ENCODE measurements around the gene CXCL16. TPM values are rescaled to one million over a fixed set of nuclear protein-coding genes. Genes with fewer than 3 reads are reported as not detected.
"Not testable (repeated sequence)": the region's sequence is repeated elsewhere in the genome, so short reads cannot be mapped to it uniquely, and the experiment has no call there.

Gene CXCL16
- polyA plus RNA-seq, 1 experiment = 2.4 TPM

DNA sequence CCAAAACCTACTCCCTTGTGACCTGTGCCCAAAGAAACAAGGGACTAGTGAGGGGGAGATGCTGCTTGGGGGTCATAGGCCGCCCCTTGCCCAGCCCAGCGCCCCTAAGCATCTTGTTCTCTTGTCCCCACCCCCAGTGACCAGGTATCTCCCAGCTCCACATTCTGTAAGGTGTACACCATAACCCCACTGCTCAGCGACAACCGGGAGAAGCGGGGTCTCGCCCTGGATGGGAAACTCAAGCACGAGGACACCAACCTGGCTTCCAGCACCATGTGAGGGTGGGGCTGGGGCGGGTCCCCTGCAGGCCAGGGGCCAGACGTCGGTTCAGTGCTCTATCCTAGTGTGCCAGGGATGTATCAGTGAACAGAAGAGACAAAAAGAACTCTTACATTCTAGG, 20.6 kb downstream of the CXCL16 start:
- H3K4me3 ChIP-seq (ENCODE audit: low read depth, low read length) = no peak overlapping the region
- H3K27ac ChIP-seq (ENCODE audit: low read depth, low read length) = no peak overlapping the region
- no peak for DNase-seq (ENCODE audit: low read depth, low spot score)
- ChIA-PET CTCF (interaction anchor here (0.7 to 1.5 kb wide), 2 partner anchors 9 to 56 kb away, joined by 3 to 5 read pairs; partner anchors contain the start of gene ARRB2), POLR2A (no interaction called here)
- H3K27me3 ChIP-seq (ENCODE audit: control insufficient read depth, insufficient read depth, low read length) = no peaks in the 10 kb centered on the region
- TF ChIP-seq CTCF (IDR thresholded peaks at IDR 0.05; ENCODE audit: low read depth, low read length) = no peak
- H3K9me3 ChIP-seq (ENCODE audit: control insufficient read depth, insufficient read depth, low read length) = peaks cover 5% of the 10 kb centered on the region; the same call in 1 of the 2 replicates

DNA sequence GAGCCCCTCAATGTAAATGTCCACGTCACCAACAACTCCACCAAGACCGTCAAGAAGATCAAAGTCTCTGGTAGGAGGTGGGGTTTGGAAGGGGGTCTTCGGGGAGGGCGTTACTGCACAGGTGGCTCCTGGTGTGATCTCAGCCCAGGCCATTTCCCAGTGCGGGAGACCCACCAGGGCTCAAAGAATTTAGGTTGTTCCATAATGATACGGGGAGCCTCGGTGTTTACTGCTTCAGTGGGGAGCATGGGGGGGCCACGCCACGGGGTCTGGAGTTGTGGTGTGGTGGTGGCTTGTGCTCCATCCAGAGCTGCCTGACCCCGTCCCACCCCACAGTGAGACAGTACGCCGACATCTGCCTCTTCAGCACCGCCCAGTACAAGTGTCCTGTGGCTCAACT, 21.5 kb downstream of the CXCL16 start:
- Histone ChIP-seq H3K4me3 (ENCODE audit: low read depth, low read length) (no peak overlapping the region), H3K27ac (ENCODE audit: low read depth, low read length) (no peak overlapping the region), H3K9me3 (ENCODE audit: control insufficient read depth, insufficient read depth, low read length) (peaks cover 5% of the 10 kb centered on the region; the same call in 1 of the 2 replicates), H3K27me3 (ENCODE audit: control insufficient read depth, insufficient read depth, low read length) (no peaks in the 10 kb centered on the region)
- no peak for TF ChIP-seq CTCF (IDR thresholded peaks at IDR 0.05; ENCODE audit: low read depth, low read length)
- ChIA-PET CTCF (interaction anchor here (1.5 kb wide), 1 partner anchor 8 kb away, joined by 3 read pairs; the partner anchor contains the start of gene ARRB2), POLR2A (no interaction called here)
- no peak for DNase-seq (ENCODE audit: low read depth, low spot score)

DNA sequence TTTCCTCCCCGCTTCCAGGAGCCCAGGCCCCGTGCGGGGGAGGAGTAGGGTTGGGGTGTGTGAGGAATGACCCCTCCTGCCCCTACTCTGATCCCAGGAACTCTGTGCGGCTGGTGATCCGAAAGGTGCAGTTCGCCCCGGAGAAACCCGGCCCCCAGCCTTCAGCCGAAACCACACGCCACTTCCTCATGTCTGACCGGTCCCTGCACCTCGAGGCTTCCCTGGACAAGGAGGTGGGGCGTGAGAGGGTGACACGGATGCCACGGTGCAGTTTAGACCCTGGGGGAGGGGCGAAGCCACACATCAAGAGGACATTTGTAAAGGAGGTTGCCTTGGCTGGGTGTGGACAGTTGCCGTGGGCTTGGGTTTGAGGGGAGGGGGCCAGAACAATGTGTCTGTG, 21.9 kb downstream of the CXCL16 start:
- no peak for DNase-seq (ENCODE audit: low read depth, low spot score)
- CTCF ChIA-PET = no interaction called here
- Histone ChIP-seq H3K9me3 (ENCODE audit: control insufficient read depth, insufficient read depth, low read length) (peaks cover 5% of the 10 kb centered on the region; the same call in 1 of the 2 replicates), H3K4me3 (ENCODE audit: low read depth, low read length) (no peak overlapping the region), H3K27me3 (ENCODE audit: control insufficient read depth, insufficient read depth, low read length) (no peaks in the 10 kb centered on the region), H3K27ac (ENCODE audit: low read depth, low read length) (no peak overlapping the region)
- POLR2A ChIA-PET = no interaction called here
- TF ChIP-seq CTCF (IDR thresholded peaks at IDR 0.05; ENCODE audit: low read depth, low read length) = no peak

GRCh38 chr17:4716081-4716480, 23.6 kb downstream of the CXCL16 start:
- peaks cover 5% of the 10 kb centered on the region; the same call in 1 of the 2 replicates for H3K9me3 ChIP-seq (ENCODE audit: control insufficient read depth, insufficient read depth, low read length)
- ChIA-PET POLR2A (no interaction called here), CTCF (no interaction called here)
- H3K27ac ChIP-seq (ENCODE audit: low read depth, low read length) = no peak overlapping the region
- DNase-seq (ENCODE audit: low read depth, low spot score) = no peak
- no peaks in the 10 kb centered on the region for H3K27me3 ChIP-seq (ENCODE audit: control insufficient read depth, insufficient read depth, low read length)
- H3K4me3 ChIP-seq (ENCODE audit: low read depth, low read length) = no peak overlapping the region
- no peak for TF ChIP-seq CTCF (IDR thresholded peaks at IDR 0.05; ENCODE audit: low read depth, low read length)

DNA sequence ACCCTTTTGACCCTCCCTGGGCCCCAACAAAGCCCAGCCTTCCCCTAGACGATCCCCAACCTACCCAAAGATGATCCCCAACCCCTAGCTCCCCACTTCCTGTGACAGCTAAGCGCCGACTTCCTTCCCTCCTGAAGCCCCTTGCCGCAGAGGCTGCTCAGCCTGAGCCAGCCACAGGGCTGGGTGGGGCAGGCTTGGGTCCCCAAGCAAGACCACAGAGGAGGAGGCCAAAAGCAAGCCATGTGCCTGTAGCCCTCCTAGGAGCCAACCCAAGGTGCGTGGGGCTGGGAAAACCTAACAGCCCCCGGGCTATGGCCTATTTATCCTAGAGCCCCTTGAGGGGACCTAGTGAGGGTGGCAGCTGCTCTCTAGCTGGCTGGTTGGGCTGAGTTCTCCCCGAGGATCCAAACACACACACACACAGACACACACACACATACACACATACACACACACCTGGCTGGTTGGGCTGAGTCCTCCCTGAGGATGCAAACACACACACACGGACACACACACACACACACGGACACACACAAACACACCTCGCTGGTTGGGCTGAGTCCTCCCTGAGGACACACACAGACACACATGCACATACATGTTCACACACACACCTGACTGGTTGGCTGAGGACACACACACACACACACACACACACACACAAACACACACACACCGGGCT, 24.5 kb downstream of the CXCL16 start:
- ChIA-PET CTCF (no interaction called here), POLR2A (interaction anchor here (0.5 kb wide), 1 partner anchor 232 kb away, joined by 6 read pairs; no protein-coding TSS in a partner anchor)
- Histone ChIP-seq H3K4me3 (ENCODE audit: low read depth, low read length) (no peak overlapping the region), H3K9me3 (ENCODE audit: control insufficient read depth, insufficient read depth, low read length) (peaks cover 5% of the 10 kb centered on the region; the same call in 1 of the 2 replicates), H3K27me3 (ENCODE audit: control insufficient read depth, insufficient read depth, low read length) (no peaks in the 10 kb centered on the region), H3K27ac (ENCODE audit: low read depth, low read length) (no peak overlapping the region)
- TF ChIP-seq CTCF (IDR thresholded peaks at IDR 0.05; ENCODE audit: low read depth, low read length) = no peak
- no peak for DNase-seq (ENCODE audit: low read depth, low spot score)

DNA sequence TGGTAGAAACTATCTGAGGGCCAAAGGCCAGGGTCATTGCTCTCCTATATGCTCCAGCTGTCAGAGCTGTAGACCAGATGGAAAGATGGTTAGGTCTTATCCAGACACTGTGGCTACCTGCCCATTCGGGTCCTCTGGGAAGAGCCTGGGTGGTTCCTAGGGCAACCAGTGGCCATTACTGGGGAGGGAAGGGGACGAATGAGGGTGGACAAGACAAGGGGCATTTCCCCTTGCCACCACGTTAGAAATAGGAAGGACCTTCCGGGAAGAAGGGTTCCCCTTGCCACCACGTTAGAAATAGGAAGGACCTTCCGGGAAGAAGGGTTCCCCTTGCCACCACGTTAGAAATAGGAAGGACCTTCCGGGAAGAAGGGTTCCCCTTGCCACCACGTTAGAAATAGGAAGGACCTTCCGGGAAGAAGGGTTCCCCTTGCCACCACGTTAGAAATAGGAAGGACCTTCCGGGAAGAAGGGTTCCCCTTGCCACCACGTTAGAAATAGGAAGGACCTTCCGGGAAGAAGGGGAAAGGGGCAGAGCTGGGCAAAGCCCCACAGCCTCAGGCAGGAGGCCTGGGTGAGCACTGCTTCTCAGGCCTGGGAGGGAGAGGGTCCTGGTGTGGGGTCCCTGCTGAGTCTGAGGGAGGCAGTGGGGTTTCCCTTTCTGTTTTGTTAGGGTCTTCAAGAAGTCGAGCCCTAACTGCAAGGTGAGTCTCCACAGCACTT, 25.2 kb downstream of the CXCL16 start:
- H3K9me3 ChIP-seq (ENCODE audit: control insufficient read depth, insufficient read depth, low read length); H3K27me3 ChIP-seq (ENCODE audit: control insufficient read depth, insufficient read depth, low read length); DNase-seq (ENCODE audit: low read depth, low spot score); H3K4me3 ChIP-seq (ENCODE audit: low read depth, low read length); H3K27ac ChIP-seq (ENCODE audit: low read depth, low read length): not testable (repeated sequence)
- ChIA-PET POLR2A (interaction anchor here (0.6 kb wide), 1 partner anchor 42 kb away, joined by 3 read pairs; no protein-coding TSS in a partner anchor), CTCF (interaction anchor here (0.7 kb wide), 1 partner anchor 30 kb away, joined by 3 read pairs; no protein-coding TSS in a partner anchor)

Data from AG04450 (cell line).